Stimulated activated CD4-positive, alpha-beta T cell treated with anti-CD3 and anti-CD28 coated beads, Interleukin-12 subunit alpha, Interleukin-12 subunit beta, amount 100 ng/mL, for 24 hours (primary cell): ENCODE measurements around the gene RAI1.
A peak's percentile ranks its signal among the peaks of the same experiment; 100 is the strongest.
"Not testable (repeated sequence)": the region's sequence is repeated elsewhere in the genome, so short reads cannot be mapped to it uniquely, and the experiment has no call there.

Experiments used
- DNase-seq, 2 experiments: peaks; one replicate each; pipeline ENCODE4 v3.0.0-alpha.2; 2020; ENCODE audit warnings: low read depth in 2 of 2

The RAI1 gene

DNA sequence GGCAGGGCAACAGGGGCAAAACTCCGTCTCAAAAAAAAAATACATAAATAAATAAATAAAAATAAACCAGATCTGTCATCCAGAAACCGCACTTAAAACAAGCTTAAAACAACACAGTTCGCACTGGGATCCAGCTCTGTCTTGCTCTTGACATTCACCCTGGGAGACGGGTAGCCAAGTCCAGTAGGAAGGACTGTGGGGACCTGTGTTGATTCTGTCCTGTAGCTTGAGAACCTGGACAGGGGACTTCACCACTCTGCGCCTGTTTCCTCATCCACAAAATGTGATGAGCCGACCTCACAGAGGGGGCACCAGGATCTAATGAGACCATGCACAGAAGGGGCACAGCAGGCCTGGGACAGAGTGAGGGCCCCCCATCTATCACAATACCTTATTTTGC lies 1.5 kb upstream of the RAI1 start:
- no peak for DNase-seq

DNA sequence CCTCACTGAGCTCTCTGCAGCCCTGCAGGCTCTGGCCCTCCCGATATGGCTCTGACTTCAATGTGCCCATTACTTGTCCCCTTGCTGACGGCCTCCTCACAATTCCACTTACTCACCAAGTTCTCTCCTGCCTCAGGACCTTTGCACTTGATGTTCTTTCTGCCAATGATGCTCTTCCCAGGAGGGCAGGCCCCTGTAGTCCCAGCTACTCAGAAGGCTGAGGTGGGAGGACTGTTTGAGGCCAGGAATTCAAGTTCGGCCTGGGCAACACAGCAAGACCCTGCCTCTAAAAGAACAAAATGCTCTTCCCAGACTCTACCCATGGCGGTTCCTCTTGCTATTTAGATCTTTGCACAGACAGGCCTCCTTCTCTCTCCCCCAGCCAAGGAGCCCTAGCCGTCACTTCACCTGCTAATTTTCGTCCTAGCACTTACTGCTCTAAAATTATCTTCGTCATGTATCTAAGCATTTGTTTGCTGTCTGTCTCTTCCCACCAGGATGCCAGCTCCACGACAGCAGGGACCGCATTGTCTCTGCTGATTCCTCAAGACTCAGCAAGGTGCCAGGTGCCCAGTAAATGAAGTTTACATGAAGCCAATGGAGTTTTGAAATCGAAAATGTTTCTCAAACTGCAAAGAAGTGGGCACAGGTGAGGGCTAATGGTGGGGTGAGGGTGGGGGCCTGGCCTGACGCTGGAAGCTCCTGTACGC lies 626 bp upstream of the RAI1 start:
- no peak for DNase-seq

DNA sequence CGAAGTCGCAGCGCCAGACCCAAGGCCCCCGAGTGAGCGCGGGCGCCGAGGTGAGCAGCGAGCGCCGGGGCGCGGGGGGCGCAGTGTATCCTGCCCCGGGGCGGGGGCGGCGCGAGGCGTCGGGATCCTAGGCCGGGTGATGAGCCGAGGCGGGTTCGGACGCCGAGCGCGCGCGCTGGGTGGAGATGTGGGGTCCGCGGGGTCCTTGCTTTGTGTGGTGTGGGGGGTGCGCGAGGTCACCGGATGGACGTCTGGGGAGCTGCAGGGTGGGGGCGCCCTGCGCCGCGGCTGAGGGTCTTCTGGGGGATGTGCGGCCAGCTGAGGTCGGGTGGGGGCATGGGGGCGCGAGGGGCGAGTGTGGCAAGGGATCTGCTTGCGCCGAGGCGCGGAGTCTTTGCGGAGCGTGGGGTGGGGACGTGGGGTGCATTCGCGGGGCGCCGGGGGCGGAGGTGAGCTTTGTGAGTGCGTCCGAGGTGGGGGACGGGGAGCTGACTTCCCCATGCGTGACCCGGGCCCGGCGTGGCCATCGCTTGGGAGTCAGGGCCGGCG lies 560 bp downstream of the RAI1 start:
- peak in 1 of 2 experiments; percentile 38 for DNase-seq

GRCh38 chr17:17682293-17682736 lies 1.1 kb downstream of the RAI1 start:
- peak in 1 of 2 experiments; percentile 46 for DNase-seq

- peak in 1 of 2 experiments; percentile 63 for DNase-seq
Observed at GRCh38 chr17:17682737-17683680, 1.8 kb downstream of the RAI1 start.

GRCh38 chr17:17683710-17684365 lies 2.6 kb downstream of the RAI1 start:
- DNase-seq: no peak

GRCh38 chr17:17684906-17685774 lies 3.9 kb downstream of the RAI1 start:
- DNase-seq: no peak

DNA sequence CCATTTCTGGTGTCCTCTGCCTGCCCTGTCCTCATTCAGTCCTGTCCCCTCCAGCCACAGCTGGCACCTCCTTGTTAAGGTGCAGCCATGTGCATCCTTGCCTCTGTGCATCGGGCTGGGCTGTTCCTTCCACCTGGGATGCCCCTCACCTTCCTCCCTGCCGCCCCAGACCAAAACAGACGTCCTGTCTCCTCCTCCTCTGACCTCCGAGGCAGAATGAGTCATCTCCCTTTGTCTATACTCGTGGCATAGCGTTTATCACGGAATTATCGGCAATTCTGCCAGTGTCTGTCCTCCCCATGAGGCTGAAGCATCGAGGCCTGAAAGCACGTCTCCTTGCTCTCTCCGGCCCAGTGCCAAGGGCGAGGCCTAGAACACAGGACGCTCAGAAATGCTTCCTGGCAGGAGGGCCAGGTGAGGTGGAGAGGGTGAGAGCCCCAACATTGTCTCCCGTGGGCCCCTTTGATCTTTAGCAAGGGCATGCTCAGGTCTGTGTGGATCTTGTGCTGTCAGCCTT lies 4.6 kb downstream of the RAI1 start:
- no peak for DNase-seq

GRCh38 chr17:17689312-17689711 lies 8.1 kb downstream of the RAI1 start:
- no peak for DNase-seq

GRCh38 chr17:17690233-17690632 lies 9.0 kb downstream of the RAI1 start:
- DNase-seq: not testable (repeated sequence)

- no peak for DNase-seq
Observed at GRCh38 chr17:17691468-17692263, 10.4 kb downstream of the RAI1 start.

GRCh38 chr17:17692353-17693252 lies 11.3 kb downstream of the RAI1 start:
- DNase-seq: no peak

DNA sequence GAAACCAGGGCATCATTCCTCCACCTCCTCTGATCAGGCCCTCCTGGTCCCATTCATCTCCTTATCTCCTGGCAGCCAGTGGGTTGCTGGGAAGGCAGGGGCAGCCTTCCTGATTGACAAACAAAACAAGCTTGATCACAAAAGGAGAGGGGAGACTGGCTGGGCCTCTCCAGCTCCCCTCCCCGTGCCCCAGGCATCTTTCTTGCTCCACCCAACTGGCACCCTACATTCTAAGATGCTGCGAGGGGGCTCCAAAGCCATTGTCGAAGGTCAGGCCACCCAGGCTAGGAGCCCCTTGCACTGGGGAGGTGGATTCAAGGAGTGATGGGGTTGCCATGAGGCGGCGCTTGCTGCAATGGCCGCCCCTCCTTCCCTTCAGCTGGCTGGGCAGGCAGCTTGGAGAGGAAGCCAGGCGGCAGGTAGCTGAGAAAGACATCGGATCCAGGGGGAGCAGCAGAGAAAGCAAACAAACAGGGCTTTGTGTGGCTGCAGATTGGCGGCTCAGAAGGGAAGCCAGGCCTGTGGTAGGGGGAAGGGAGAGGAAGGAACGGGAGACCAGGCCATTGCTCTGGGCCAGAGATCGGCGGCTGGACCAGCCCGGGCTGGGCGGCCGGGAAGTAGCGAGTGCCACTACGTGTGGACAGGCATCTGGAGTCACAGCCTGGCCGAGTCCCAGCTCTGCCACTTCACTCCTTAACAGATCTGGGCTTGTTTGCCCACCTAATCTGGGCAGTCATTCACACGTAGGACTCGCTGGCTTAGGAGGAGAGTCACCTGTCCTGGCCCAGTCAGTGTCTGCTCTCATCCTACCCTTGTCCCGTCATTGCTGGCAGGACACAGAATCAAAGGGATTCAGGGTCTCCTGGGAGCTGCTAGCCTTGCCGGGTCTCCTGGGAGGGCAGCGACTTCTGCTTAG lies 12.3 kb downstream of the RAI1 start:
- no peak for DNase-seq

- peak; percentile 38 to 50 for DNase-seq
Observed at GRCh38 chr17:17694169-17695081, 13.2 kb downstream of the RAI1 start.

DNA sequence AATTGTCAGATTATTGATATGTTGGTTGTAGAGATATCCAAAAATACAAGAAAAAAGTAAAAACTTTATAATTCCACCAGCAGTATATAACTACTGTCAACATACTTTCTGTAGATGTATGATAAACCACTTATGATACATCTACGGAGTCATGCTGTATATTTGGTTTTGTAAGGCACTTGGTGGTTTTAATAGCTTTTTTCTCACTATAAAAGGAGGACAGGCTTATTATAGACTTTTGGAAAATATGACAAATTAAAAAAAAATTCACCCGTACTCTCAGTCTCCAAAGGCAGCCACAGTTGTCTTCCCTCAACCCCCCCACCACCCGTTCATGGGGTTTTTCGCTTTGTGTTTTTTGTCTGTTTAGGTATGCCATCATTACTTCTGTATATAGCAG lies 14.8 kb downstream of the RAI1 start:
- peak in 1 of 2 experiments; percentile 20 for DNase-seq

DNA sequence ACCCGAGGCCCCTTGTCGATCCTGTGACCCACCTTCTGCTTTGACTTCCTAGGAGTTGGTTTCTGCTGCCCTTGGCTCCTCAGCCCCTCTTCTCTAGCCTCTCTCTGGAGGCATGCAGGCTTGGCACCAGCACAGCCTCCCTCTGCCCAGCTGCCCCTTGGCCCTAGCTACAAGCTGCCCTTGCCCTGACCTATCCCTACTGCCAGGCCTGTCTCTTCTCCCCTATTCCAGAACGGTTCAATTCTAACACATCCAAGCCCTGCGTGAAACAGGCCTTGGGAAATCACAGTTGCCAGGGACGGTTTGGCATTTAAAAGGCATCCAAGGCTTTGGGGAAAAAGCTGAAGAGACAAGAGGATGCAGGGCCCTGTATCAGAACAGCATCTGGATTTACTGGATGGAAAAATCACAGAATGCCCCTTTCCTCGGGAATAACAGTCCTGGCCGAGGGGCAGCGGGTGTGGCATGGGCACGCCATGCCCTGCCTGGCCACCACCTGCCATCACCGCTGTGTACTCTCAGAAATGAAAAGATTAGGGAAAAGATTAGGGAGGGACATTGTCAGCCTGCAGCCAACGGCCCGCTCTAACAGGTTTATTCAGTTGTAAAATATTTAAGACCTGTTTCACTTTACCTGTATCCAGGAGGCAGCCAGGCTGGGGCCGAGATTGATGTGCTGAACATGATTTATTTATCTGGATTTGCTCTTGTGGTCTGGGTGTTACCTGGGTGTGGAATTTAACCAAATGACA lies 15.8 kb downstream of the RAI1 start:
- DNase-seq: no peak
